MV-4-11 (cell line): ENCODE data around the gene RTP4.

Source experiments
- DNase-seq: peaks from one replicate; lab custom pipeline; 2025; lab: John Stamatoyannopoulos, UW

Gene RTP4

GRCh38 chr3:187368251-187369088 lies at the start of gene RTP4:
TSS of gene RTP4 (plus strand) at chr3:187368385. CDS start at chr3:187368442, 57 bp downstream.
- DNase-seq = peak; percentile 79

GRCh38 chr3:187318819-187319616 lies 49.2 kb upstream of the RTP4 start:
- DNase-seq = peak; percentile 31

GRCh38 chr3:187319699-187320302 lies 48.4 kb upstream of the RTP4 start:
- DNase-seq = peak; percentile 86

- no peak for DNase-seq
Measured at GRCh38 chr3:187321766-187322165, 46.4 kb upstream of the RTP4 start.

GRCh38 chr3:187322291-187322690 lies 45.9 kb upstream of the RTP4 start:
- no peak for DNase-seq

GRCh38 chr3:187323091-187323490 lies 45.1 kb upstream of the RTP4 start:
- no peak for DNase-seq

- DNase-seq = no peak
Measured at GRCh38 chr3:187325632-187326031, 42.6 kb upstream of the RTP4 start.

- peak; percentile 90 for DNase-seq
Measured at GRCh38 chr3:187327845-187328244, 40.3 kb upstream of the RTP4 start.

GRCh38 chr3:187328691-187329090 lies 39.5 kb upstream of the RTP4 start:
- DNase-seq = no peak

GRCh38 chr3:187334904-187335303 lies 33.3 kb upstream of the RTP4 start:
- DNase-seq = no peak

- DNase-seq = no peak
Measured at GRCh38 chr3:187336322-187336721, 31.9 kb upstream of the RTP4 start.

- DNase-seq = no peak
Measured at GRCh38 chr3:187340578-187340977, 27.6 kb upstream of the RTP4 start.

- DNase-seq = no peak
Measured at GRCh38 chr3:187342255-187342654, 25.9 kb upstream of the RTP4 start.

- DNase-seq = no peak
Measured at GRCh38 chr3:187343670-187344069, 24.5 kb upstream of the RTP4 start.

- DNase-seq = no peak
Measured at GRCh38 chr3:187352581-187353575, 15.3 kb upstream of the RTP4 start.

GRCh38 chr3:187358068-187358467 lies 10.1 kb upstream of the RTP4 start:
- no peak for DNase-seq

- no peak for DNase-seq
Measured at GRCh38 chr3:187359798-187360486, 8.2 kb upstream of the RTP4 start.

GRCh38 chr3:187360596-187360995 lies 7.6 kb upstream of the RTP4 start:
- DNase-seq = no peak

- DNase-seq = no peak
Measured at GRCh38 chr3:187361835-187362234, 6.3 kb upstream of the RTP4 start.

- no peak for DNase-seq
Measured at GRCh38 chr3:187367561-187368103, 553 bp upstream of the RTP4 start.

- DNase-seq = peak; percentile 61
Measured at GRCh38 chr3:187369089-187369447, 883 bp downstream of the RTP4 start.
